GM19035 (cell line): ENCODE measurements around the gene MAP7D1.
A peak's percentile ranks its signal among the peaks of the same experiment; 100 is the strongest.

Experiments used
- ATAC-seq: cut with Tn5 transposase; IDR thresholded peaks from one replicate; pipeline ENCODE4 v1.9.1; 2021; ENCODE audit not compliant: unreplicated experiment

MAP7D1 gene

DNA sequence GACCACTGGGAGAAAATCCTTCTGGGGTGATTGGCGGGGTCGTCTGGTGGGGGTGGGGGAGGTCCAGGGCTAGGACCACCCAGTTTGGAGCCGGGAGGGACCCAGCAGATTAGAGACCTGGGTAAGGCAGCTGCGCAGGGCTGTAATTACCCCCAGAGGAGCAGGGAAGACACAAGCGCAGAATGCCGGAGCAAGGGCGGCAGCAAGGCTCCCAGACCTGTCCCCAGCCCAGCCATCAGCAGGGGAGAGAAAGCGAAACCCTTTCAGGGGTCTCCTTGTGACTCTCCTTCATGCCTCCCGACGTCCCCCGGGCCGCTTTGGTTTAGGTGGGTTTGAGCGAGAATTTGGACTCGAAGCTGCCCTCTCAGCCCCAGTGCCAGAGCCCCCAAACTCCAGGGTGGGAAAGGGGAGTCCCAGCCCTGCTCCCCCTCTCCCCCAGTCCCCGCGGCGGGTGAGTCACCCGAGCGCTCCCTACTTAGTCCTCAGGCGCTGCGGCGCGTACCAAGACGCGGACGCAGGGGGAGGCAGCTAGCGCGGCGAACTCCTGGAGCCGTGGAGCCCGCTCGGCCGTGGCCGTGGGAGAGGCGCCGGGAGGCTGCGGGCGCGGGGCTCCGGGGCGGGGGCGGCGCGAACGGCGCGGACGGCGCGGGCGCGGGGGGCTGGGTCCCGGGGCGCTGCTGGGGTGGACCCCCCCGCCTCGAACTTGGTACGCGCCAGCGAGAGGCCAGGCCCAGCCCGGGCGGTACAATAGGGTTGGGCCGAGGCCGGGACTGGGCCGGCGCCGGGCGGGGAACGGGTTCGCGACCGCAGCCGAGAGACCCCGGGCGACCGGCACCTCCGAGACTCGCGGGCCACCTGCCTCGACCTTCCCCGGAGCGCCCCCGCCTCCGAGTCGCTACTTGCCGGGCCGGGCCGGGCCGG lies at the start of gene MAP7D1:
Gene MAP7D1, plus strand, starts transcription at position 753 of the 921 bp plus-strand sequence. CDS start 258 bp downstream, outside the sequence.
- peak; percentile 54 for ATAC-seq

DNA sequence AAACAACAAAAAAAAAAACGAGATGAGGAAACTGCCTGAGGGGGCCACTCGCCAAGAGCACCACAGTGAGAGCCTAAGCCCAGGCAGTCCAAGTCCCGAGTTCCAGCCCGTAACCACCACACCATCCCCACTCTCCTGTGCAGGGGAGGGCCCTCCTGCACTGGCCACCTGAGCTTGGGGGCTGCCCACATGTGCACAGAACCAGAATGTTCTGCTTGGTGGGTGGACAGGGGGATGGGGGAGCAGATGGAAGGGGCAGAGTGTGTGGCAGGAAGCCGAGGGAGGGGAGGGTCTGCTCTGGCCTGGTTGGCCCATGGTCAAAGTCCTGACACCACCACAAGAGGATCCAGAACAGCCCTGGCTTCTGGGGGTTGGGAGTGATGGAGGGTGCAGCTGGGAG lies 49.7 kb upstream of the MAP7D1 start:
- ATAC-seq = no peak

DNA sequence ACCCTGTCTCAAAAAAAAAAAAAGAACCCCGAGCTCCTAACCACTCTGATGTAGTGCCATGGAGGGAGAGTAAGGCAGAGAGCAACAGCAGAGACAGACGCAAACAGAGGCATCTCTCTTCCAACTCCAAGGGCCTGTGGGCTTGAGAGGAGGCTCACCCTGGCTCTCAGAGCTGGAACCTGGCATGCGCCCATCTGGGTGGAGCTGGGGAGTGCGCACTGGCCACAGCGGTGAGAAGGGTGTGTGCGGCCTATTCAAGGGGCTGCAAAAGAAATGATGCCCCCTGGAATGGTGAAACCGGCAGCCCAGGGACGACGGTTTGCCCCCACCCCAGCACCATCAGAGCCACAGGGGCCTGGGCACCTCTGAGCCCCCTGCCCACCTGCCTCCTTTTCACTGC lies 48.6 kb upstream of the MAP7D1 start:
- ATAC-seq = no peak

DNA sequence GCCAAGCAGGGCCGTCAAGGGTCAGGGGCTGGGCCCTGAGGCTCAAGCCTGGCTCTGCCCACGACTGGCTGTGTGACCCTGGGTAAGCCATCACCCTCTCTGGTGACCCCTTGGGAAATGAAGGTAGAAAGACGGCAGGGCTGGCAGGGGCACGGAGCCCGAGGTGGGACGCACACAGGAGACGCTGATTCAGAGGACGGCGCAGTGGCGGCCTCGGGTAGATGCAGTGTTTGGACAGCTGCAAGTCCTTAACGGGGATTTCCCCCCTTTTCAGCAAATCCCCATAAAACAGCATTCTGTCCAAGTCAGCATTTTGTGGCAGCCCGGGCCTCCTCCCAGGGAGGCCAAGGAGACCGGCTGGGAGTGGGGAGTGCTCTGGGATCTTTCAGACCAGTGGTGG lies 47.6 kb upstream of the MAP7D1 start:
- no peak for ATAC-seq

DNA sequence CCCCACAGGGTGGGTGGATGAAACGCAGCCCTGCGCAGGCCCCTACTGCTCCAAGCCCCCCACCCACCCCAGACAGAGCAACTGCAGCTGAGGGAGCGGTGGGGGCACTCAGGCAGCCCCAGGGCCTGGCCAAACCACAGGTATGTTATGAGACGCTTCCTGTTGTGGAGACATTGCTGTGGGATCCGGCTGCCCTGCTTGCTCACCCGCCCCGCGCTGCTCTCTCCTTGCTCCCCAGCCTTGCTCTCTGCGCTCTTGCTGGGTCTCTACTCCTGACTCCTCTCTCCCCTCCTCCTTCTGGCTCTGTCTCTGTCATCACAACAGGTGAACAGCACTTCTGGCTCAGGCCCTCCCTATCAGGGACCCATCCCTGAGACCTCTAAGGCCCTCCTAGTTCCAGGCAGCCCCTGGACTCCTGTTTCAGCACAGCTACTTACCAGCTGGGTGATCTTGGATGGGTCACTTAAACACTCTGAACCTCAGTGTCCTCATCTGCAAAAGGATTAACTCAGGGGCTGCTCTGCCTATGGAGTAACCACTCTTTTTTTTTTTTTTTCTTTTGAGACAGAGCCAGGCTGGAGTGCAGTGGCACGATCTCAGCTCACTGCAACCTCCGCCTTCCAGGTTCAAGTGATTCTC lies 46.8 kb upstream of the MAP7D1 start:
- ATAC-seq = no peak

DNA sequence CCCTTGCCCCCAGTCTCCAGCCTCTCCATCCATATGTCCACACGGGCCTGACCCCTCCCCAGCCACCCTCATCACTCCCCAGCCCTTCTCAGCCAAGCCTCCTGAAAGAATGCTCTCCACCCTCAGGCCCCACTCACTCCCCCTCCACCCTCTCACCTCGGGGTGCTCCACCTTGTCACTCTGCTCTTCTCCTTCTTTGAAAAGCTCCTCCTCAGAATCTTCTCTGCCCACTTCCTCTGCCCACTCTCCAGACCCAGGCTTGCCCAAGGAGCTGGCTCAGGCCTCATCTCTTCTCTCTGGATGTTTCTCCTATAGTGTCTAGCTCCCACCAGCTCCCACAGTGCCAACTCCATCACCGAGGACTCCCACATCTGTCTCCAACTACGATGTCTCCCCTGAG lies 44.8 kb upstream of the MAP7D1 start:
- ATAC-seq = no peak

DNA sequence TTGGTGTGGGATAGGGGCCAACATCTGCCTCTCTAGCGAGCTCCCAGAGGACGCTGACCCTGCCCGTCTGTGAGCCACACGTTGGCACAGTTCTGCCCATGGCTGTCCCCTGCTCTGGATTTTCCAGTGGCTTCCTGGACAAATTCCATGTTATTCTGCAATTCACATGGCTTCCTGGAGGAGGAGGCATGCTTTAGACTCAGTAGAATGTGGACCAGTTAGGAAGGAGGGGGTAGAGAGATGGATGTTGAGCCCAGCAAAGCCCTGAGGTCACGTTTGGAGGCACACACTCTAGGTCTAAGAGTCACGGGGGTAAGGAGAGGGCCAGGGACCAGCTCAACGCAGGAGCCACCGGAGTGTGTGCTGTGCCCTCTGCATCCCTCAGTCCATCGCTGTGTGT lies 43.1 kb upstream of the MAP7D1 start:
- no peak for ATAC-seq

DNA sequence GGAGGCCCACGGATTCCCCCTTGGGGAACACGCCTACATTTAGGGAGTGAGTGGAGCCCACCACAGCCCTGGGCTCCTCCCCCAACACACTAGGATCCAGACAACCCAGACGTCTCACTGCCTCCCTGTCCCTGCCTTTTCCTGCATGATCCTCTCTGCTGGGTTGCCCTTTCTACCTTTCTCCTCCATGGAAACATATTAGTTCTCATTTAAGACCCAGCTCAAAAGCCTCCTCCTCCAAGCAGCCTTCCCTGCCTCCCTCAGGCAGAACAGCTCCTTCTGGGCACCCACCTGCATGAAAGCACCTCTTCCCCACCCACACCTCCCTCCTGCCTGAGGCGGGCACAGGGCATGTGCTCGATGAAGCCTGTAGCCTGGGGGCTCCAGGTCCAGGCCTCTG lies 41.6 kb upstream of the MAP7D1 start:
- no peak for ATAC-seq

DNA sequence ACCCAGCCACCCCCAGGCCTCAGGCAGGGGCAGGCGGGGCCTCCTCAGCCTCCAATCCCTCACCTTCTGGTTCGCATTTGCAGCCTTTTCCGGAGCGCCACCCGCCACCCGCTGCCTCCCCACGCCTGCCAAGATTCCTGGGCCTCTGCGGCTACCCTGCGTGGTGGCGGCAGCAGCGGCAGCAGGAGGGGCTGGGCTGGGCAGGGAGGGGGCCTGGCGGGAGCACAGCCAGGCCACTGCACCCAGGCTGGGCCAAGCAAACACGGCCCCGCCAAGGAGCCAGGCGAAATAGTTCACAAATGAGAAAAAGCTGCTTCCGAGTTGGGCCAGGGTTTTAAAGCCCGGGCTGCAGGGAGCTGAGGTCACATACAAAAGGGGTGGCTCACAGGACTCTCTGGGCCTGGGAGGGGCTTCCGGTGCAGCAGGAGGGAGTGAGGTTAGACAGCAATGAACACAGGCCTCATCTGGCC lies 40.7 kb upstream of the MAP7D1 start:
- no peak for ATAC-seq

DNA sequence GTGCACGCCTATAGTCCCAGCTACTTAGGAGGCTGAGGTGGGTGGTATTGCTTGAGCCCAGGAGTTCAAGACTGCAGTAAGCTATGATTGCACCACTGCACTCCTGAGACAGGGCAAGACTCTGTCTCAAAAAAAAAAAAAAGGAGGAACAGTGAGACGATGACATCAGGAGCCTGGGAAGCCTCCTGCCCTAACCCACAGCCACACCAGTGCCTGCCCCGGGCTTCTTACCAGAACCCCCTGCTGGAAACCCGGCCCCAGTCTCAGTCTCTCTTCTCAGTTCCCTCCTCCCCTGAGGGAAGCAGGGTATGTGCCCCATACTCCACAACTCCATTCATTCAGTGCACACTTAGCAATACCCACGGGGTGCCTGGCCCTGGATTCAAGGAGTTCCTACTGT lies 40.0 kb upstream of the MAP7D1 start:
- ATAC-seq = no peak

DNA sequence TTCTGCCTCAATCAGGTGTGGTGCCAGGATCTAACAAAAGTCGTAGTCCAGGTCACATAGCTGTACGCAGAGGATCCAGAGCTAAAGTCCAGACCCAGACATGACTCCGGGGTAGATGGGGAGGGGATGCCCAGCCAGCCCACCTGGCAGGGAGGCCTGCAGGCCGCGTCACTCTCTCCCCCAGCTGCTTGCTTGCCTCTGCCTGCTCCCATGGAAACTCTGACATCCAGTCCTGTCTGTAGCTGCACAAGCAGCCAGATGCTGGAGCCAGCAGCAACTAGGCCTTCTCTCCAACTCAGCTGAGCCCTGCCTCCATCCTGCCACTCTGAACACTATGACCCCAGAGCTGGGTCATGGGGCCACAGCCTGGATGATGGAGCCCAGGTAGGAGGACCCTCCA lies 39.1 kb upstream of the MAP7D1 start:
- ATAC-seq = no peak

DNA sequence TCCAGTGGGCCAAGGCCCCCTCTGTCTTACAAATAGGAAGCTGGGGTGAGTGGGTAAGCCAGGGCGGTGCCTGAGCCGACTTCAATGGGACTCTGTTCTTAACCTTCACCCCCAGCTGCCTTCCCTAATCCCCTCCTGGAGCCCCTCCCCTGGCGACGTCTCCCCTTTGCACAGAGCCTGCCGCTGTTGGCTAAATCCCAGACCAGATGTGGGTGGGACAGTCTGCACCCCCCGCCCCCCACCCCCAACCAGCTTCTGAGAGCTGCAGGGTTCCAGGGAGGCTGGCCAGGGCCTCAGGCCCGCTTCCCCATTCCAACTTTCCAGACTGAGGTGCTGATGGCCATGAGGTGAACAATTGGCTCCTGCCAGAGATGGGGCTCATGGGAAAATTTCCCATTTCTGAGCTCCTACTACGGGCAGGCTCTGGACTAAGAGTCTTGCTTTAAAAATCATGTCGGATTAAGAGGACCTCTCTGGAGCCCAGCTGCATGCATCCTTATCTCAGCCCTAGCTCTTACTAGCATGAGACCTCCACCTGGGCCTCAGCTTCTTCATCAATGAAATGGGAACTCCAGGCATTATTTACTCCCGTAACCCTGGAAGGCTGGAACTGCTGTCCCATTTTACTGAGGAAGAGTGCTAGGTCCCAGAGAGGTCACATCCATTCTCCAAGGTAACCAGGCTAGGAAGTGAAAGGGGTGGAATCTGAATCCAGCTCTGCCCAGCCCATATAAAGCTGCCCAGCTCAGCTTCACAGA lies 37.3 kb upstream of the MAP7D1 start:
- ATAC-seq = no peak

DNA sequence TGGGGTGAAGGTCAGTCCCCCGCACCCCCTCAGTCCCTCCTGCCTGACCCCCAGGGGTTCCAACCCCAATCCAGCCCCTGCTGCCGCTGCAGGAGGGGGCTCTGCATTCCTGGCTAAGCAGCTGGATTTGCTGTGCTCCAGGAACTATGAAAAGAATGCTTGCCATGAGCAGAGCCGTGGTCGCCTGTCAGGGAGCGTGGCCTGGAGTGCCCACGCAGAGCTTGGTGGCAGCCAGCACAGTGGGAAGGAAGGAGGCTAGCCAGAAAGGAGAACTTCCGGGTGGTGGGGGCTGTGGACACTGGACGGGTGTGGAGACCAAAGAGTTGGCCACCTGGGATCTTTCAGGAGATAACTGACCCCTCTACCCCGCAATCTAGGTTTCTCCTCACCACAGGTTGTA lies 36.5 kb upstream of the MAP7D1 start:
- no peak for ATAC-seq

DNA sequence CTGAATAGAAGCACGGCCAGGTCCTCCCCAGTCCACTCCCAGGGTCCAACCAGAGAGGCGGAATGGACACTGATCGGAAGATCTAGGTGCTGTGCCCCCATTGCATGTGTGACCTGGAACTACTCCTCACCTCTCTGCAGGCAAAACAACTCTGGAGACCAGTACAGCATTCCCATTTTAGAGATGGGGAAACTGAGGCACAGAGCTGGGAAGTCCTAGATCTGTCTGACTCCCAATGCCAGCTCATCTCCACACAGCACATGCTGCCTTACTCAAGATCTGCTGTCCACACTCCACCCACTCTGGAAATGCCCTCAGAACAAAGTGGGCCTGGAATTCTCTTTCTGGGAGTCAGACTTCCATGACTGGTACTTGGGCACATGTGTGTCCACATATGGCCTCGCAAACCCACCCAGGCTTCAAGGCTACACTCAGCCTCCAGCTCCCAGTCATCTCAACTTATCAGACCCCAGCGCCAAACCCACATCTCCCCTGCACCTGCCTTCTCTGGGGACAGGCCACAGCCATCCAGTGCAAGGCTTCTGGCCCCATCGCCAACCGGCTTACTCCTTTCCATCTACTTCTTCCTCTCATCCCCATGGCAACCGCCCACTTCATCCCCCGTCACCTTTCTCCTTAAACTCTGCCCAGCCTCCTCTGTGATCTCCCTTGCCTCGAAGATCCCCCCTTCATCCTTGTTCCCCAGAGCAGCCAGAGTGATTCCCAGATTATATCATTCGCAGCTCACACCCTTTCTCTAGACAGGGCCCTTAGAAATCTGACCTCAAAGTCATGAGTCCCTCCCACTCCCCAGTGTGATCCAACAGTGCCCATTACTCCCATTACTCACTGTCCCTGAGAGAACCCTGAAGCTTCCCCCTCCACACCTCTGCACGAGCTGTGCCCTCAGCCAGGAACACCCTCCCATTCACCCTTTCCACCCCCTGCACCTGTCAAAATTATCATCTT lies 33.6 kb upstream of the MAP7D1 start:
- no peak for ATAC-seq

DNA sequence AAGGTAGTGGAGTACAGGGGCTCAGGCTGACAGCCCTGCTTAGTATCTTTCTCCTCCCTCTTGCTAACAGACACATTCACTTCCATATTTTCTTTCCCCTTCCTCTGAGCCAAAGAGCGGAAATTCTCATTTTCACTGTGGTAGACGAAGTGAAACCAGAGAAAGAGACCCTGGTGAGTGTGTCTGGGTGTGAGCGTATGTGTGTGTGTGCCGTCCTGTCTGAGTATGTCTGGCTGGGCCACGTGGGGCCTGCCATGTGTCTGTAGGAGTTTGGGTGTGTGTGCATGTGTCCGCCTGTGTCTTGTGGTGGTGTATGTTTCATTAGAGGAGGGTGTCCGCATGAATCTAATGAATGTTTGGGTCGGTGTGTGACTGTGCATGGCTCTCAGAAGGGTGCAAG lies 32.6 kb upstream of the MAP7D1 start:
- no peak for ATAC-seq

DNA sequence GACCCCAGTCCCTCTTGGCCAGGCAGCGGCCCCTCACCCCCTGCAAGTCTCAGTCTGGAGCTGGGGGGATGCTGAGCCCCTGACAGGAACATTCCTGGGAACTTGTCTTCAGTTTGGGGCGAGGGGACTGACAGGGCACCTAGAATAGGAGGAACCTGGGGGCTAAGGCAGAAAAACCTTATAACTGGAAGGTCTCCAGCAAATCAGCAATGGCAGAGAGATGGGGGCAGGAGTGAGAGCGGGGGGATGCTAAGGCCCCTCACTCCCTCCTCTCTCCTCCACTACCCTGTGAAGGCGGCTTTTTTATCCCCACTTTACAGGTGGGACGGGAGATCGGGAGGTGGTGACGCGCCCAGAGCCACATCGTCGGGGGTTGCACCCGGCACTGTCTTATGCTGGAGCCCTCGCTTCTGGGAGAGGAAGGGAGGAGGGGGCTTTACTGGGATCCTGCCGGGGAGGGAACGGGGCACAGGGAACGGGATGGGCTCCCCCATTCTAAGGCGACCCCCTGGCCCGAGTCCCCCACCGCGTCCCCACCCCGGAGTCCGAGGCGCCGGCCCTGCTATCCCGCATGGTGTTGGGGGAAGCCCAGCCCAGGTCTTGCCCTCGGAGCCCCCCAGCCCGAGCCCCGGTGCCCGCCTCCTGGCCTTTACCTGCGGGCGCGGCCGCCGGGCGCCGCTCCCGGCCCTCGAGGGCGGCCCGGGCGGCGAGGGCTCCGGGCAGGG lies 31.4 kb upstream of the MAP7D1 start:
- no peak for ATAC-seq

DNA sequence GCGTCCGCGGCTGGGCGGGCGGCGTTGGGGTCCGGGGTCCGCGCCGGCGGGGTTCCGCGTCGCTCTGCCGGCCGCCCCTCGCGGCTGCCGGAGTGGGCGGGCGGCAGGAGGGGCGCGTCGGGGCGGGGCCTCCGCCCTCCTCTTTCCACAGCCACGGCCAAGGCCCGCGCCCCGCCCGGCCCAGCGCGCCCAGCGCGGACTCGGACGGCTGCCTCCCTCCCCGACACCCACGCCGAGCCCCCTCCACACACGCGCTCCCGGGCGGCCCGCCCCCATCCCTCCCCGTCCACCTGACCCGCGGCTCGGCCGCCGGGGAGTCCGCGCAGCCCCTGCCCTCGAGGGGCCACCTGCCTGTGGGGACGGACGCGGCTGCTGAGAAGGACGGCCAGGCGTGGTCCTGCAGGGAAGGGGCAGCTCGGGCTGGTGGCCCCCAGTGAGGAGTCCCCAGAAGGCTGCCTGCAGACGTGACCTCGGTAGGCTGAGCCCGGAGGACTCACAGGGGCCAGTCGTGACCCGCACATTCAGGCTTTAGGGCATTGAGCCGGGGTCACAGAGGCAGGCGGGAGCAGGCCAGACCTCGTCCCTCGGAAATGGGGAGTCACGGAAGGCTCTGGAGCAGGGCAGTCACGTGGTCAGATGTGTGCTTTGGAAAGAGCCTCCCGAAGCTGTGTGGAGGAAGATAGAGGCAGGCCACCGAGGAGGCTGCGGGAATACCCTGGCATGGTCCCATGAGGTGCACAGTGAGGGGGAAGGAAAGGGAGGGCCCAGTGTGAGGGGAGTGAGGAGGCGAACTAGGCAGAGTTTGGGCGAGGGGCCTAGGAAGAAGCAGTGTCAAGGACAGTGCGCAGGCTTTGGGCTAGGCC lies 30.6 kb upstream of the MAP7D1 start, which contains the start of gene COL8A2:
Gene COL8A2, minus strand, starts transcription at position 94 of the 863 bp plus-strand sequence. CDS start 24,980 bp downstream, outside the sequence.
- no peak for ATAC-seq

DNA sequence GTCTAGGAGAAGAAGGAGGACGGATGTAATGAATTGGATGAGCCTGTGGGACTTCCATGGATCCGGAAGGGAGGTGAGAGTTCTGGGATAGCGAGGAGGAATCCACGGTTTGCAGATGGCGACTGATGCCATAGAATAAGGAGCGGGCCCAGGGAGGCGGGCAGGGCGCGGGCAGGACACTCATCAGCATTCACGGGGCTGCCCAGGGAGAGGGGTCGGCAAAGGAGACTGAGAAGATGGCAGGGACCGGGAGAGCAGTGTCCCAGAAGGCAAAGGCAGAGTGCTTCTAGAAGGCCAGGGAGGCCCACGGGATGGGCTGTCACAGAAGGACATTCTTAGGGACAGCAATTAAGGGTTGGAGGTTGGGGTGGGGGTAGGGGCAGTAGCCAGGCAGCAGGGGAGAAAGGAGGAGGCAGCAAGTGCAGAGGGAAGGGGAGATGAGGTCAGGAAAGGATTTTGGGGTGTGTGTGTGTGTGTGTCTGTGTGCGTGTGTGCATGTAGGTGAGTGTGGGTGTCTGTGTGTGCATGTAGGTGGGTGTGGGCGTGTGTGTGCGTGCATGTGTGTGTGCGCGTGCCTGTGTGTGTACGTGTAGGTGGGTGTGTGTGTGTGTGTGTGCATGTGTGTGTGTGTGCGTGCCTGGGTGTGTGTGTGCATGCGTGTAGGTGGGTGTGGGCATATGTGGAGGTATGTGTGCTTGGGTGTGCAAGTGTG lies 29.8 kb upstream of the MAP7D1 start:
- ATAC-seq = no peak
